HG02840 (cell line): ENCODE data around the gene ANKS3.

Experiments used
- ATAC-seq: cut with Tn5 transposase; IDR thresholded peaks from one replicate; pipeline ENCODE4 v1.9.1; 2021; ENCODE audit warnings: mild to moderate bottlenecking, moderate library complexity, moderate number of reproducible peaks; ENCODE audit not compliant: unreplicated experiment, low FRiP score

ANKS3 gene

DNA sequence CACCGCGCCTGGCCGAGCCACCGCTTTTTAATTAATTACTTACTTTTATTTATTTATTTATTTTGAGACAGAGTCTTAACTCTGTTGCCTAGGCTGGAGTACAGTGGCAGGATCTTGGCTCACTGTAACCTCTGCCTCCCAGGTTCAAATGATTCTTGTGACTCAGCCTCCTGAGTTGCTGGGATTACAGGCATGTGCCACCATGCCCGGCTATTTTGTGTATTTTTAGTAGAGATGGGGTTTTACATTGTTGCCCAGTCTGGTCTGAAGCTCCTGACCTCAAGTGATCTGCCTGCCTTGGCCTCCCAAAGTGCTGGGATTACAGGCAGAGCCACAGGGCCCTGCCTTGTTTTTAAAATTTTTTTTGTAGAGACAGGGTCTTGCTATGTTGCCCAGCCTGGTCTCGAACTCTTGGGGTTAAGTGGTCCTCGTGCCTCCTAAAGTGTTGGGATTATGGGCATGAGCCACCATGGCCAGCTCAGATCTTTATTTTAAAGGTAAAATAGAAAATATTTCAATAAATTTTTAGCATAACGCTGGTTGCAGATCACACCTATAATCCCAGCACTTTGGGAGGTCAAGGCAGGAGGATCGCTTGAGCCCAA, 59.0 kb downstream of the ANKS3 start:
- no peak for ATAC-seq

DNA sequence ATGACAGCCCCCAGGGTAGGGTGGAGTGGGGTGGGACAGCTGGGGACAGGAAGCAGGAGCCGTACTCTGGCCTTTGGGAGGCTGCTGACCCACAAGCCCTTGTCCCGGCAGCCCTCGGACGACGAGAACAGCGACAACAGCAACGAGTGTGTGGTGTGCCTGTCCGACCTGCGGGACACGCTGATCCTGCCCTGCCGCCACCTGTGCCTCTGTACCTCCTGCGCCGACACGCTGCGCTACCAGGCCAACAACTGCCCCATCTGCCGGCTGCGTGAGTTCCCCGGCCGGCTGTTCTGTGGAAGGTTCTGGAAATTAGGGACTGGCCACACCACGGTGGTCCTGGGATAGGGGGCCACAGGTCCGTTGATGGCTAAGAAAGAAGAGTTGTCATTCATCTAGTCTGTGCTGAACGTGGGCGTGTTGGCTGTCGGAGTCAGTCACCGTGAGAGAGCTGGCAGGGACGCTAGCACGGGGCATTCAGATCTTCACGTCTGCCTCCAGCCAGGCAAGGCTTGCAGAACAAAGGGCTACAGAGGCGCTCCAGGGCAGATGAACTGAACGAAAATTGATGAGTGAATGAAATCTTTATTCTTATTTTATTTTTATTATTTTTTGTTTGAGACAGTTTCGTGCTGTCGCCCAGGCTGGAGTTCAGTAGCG, 60.6 kb downstream of the ANKS3 start:
- no peak for ATAC-seq

DNA sequence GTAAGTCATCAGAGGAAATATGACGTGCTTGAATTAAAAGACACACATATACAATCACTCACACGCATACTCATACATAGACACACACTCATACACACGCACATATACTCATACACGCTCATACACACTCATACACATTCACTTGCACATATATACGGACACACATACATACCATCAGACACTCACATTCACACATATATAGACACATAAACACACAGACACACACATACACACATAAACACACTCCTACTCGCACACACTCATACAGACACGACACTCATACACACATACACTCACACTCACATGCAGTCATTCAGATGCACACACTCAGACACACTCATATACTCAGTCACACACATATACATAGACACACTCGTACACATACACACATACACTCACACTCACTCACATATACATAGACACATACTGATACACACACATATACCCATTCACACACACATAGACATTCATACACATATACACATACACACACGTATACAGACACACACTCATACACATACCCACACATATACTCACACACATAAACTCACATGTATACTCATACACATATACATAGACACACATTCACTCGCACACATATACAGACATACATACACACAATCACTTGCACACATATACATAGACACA, 65.6 kb downstream of the ANKS3 start:
- ATAC-seq, result no peak

DNA sequence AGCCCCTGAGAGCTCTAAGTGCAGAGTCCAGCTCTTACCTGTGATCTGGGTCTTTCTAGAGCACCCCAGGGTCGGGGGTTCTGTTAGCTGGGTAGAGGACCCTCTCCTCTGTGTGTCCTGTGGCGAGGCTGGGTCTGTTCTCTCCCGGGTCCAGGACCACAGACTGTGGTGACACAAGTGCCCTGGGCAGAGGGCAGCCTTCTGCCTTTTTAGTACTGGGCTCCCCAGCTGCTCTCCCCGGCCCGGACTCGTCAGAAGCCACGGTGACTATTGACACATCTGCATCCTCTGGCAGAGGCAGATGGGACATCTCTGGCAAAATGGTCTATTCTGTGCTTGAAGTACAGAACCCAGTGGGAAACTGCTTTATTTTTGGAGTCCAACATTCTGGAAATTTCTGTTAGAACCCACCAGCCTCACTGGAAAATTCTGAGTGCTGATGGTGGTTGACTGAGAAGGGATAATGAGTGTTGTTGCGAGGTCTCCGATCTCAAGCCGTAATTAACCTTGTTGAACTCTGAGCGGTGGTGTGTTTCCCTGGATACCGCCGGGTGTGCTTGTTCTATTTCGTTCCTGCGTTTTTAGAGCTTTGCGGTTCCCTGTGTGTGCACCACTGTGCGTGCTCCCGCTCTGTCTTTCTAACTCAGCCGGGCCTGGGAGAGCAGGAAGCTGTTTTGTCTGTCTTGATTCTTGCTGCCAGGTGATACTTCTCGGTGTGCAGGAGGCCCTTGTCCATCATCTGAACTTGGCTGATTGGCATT, 66.7 kb downstream of the ANKS3 start:
- ATAC-seq, result no peak

DNA sequence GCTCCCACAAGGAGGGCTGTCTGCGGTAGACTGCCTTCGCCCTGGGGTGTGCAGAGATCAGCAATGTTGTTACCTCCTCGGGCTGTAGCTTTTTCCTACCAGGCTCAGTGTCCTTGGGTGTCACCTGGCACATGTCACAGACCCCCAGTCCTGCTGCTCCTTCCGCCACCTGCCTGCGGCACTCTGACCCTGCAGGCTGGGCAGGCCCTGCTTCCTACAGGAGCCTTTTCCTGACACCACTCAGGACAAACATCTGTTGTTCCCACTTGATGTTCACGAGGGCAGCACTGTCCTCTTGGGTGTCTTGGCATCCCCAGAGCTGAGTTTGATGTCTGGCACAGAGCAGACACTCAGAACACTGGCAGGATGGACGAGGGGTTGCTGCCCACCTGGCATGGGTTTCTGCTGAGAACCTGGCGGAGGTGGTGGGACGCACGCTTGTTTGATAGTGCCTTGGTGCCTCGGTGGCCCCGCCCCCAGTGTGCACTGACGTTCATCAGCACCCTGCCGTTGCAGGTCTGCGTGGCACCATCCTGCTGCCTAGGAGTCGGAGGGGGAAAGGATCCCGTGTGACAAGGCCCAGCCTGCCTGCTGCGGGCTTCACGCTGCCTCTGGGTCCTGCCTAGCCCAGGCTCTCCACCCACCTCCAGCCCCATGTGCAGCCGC, 67.4 kb downstream of the ANKS3 start:
- ATAC-seq, result no peak

DNA sequence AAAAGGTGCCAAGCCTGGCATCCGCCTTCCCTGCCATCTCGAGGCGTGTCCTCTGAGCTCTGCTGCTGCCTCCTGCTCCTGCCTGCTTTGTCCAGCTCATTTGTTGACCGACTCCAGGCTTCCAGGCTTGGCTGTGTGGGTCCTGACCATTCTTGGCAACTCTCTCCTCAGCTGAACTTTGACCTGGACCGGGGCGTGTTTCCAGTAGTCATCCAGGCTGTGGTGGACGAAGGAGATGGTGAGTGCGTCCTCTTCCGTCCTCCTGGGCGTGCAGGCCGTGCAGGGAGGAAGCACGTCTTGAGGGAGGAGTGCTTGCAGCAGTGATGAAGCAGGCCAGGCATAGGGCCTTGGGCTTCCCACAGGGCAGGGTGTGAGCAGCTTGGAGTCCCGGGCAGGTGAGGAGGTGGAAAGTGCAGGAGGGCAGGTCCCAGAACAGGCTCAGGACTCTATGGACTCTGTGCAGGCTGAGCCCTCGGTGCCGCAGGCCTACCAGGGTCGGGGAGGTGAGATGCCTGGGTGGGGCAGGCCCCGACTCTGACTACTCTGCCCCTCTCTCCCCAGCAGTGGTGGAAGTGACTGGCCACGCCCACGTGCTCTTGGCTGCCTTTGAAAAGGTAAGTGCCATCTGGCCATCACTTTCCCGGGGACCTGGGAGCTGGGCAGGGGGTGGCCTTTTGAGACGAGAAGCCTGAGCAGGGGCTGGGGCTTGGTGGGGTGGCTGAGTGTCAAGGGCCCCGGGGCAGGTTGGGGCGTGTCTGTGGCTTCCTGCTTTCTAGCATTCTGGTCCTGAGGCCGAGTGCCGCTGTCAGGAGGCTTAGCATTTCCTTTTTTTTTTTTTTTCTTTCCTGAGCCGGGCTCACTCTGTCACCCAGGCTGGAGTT, 69.3 kb downstream of the ANKS3 start:
- ATAC-seq, result no peak

DNA sequence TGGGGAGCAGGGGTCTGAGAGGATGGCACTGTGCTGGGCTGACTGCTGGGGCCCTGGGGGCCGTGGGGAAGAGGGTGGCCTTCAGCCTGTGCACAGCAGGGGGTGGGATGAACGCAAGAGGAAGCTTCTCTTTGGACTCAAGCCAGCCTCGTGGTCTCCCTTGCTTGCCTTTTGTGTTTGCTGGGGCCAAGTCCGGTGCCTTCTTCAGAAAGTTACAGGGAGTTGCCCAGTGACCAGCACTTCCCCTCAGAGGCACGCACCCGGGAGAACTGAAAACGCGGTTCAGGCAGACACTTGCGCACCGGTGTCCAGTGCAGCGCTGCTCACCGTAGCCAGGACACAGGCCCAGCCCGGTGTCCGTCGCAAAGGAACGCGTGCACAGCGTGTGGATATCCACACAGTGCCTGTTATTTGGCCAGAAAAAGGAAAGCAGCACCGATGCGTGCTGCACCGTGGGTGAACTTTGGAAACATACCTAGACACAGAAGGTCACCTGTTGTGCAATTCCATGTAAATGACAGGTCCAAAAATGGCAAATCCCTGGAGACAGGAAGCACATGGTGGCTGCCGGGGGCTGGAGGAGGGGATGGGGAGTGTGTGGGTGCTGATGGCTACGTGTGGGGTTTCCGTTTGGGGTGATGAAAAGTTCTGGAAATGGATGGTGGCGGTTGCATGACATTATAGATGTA, 70.2 kb downstream of the ANKS3 start:
- ATAC-seq, result no peak

DNA sequence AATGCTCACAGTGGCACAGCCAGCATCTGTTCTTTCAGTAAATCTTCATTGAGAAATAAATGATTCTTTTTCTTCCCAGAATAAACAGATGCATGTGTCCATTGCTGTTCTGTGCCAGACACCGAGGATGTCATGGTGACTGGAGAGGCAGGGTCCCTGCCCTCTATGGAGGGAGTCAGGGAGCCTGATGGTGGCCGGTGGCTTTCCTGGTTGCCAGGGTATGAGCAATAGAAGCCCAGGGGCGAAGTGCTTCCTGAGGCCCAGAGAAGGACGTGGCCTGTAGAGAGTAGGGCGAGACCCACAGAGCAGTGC, 70.7 kb downstream of the ANKS3 start:
- ATAC-seq, result no peak

DNA sequence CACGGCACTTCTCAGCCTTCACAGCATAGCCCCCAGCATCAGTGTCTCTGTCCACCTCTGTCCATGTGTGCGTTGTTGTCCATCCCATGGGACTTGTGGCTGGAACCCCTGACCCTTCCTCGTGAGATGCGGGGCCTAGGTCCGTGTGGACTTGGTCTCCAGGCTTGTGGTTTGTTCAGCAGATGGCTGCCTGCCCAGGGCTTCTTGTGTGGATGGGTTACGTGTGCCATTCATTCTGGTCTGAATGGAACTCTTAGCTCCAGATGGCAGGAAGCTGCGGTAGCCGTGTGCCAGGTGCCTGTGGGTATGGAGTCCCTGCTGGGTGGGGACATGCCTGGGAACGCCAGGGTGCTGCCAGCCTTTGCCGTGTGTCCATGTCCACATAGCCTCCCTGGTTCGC, 72.4 kb downstream of the ANKS3 start:
- no peak for ATAC-seq

DNA sequence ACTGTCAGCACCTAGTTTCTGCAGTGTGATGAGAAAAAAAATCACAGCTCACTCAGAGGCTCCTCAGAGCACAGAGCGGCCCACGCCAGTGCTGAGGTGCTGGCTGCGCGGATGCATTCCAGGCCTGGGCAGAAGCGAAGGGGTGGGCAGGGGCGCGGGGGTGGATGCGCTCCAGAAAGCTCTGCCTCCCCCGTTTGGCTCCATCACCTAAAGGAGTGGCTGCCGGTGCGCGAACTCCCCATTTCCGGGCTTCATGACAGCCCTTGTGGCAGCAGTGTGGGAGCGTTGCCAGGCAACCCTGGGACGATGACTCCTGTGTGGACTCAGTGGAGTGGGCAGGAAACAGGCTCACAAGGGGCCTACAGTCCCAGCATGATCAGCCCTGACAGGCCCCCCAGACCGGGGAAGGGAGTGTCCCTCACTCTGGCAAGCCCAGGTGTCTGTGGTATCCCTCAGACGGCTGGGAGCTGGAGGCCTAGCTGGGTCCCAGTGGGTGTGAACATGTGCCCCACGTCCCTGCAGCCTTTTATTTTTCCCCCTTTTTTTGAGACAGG, 73.5 kb downstream of the ANKS3 start:
- ATAC-seq, result no peak

DNA sequence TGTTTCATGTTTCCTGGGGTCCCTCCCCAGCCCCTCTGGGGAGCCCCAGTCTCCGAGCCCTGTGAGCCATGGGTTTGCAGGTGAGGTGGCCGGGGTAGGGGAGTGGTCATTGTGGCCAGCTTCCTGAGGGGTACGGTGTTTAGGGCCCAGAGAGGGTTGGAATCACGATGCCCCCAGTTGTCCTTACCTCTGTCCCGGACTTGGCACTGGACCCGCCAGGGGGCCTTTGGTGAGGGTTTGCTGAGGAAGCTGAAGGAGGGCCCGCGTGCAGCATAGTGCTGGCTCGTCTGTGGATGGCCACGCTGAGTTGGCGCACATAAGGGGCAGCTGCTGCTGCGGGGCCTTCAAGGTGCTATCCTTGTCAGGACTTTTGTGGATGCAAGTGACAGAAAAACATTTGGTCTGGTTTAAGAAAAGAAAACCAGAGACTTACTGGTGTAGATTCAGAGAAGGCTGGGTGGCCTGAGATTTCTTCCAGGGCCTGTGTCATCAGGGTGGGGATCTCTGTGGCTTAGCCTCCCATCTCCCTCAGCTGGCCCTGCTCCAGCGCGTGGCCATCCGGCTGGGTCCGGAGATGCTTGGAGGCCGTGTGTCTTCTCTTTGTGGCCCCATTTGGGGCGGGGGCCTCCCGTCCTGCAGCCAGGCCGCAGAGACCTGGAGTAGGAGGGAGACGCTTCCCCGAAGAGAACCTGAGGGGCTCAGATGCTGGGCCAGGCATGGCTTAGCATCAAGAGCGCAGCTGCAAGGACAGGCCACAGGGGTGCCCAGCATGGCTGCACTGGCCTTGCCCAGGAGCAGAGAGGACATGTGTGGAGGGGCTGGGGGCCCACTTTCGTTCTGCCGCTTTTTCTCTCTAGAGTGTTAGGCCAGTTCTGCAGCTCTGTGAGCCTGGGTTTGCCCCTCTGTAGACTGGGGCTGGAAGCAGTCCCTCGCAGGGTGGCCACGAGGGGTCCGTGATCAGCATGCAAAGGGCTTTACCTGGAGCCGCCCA, 74.4 kb downstream of the ANKS3 start:
- no peak for ATAC-seq

DNA sequence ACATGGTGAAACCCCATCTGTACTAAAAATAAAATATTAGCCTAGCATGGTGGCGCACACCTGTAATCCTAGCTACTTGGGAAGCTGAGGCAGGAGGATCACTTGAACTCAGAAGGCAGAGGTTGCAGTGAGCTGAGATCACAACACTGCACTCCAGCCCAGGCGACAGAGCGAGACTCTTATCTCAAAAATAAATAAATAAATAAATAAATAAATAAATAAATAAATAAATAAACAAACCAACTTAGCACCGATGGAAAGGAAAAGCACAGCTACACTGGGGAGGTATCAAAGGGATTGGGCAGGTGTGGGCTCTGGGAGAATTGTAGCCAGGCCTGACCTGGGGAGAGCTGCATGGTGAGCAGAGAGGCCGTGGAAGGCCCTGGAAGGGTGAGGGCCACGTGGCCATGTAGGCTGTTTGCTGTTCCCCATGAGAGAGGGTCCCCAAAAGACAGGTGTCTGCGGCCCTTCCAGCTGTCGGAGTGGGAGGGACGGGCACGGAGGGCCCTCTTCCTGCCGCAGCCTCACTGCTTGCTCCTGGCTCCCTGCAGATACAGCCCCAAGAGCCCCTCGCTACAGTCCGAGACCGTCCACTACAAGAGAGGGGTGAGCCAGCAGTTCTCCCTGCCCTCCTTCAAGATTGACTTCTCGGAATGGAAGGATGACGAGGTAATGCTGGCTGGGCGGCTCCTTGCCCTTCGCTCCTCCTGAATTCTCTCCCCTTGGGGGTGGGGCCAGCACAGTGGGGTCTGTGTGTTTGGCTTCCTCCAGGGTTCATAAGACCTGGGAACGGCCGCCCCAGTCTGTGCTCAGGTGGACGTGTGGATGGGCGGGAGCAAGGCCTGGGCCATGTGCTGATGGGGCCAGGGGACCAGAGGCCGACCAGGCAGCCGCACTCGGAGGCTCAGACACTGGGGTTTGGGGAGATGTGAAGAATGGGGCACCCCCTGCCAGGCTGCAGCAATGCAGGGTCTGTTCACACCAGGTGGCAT, 77.1 kb downstream of the ANKS3 start:
- ATAC-seq, result no peak

DNA sequence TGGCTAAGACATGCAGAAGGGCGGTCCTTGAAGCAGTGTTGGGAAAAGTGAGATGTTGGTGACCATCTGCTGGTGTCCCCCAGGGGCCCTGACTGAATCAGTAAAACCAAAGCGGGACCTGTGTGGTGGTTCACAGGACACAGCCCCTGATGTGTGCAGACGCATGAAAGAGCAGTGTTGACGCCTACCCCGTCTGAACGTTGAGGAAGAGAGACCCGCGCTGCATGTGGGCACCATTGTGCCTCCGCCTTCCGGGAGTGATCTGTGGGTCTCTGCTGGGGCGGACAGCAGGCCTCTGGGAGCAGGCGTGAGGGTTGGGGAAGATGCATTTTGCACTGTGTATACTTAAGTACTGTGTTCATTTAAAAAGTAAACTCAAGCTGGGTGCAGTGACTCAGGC, 77.8 kb downstream of the ANKS3 start:
- ATAC-seq, result no peak

DNA sequence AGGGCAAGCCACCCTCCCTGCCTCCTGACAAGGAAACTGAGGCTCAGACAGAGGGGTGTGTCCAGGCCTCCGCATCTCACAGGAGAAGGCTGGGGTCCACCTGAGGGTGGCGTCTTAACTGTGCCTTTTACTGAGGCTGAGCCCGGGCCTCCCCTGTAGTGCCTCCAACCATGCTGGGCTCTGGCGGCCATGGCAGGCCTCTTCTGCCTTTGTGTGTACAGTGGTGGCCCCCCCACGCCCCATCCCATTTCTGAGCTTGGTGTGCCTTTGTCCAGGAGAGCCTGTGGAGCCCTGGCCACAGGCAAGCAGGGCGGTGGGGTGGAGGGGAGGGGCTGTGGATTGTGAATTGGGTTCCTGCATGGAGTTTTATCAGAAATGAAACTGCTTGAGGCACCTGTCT, 78.3 kb downstream of the ANKS3 start:
- no peak for ATAC-seq

DNA sequence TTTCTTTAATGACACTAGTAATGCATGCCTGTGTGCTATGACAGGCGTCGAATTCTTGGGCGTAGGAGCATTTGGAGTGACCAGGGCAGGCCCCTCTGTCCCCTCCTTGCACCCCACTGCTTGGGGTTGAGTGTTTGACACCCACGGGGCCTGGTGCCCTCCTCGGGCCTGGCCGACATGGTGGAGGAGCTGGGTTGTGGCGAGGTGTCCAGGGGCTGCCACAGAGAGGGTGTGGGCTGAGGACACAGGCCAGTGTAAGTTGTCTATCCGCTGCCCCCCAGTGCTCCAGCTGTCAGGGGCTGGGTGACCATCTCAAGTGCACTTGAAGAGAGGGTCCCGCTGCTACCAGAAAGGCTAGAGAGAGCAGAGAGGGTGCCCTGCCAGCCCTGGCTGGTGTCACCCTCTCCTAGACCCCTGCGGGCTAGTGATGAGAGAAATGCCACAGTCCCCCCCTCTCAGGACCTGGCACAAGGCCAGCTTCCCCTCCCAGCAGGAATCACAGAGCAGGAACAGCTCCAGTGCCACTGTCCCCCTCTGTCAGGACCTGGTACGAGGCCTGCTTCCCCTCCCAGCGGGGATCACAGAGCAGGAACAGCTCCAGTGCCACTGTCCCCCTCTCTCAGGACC, 79.0 kb downstream of the ANKS3 start:
- no peak for ATAC-seq
